Endometrium (tissue), 2 donors: ENCODE measurements around the gene PARP4.
A peak's percentile ranks its signal among the peaks of the same experiment; 100 is the strongest.
"Not testable (repeated sequence)": the region's sequence is repeated elsewhere in the genome, so short reads cannot be mapped to it uniquely, and the experiment has no call there.

Experiments
- FAIRE-seq: peaks from 2 replicates; lab custom pipeline; 2012; peaks lifted over from hg19 to GRCh38; lab: Jason Lieb, UNC
- donor health status: control.
- donor health status: control.

PARP4 gene

DNA sequence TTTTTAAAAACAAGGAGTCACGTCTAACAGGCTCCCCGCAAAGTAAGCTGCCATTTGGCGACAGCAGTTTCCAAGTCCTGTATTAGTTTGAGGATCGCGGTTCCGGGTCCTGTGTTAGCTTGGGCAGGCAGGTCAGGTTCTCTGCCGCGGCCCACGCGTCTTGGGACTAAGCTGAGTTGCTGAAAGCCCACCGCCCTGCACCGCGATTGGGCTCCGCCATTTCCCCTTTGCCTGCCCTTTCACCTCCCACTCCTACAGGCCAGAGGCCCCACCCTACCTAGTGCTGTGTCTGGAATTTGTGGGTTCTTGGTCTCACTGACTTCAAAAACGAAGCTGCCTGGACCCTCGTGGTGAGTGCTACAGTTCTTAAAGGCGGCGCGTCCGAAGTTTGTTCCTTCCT is 6.8 kb downstream of the PARP4 start:
- FAIRE-seq, result no peak

DNA sequence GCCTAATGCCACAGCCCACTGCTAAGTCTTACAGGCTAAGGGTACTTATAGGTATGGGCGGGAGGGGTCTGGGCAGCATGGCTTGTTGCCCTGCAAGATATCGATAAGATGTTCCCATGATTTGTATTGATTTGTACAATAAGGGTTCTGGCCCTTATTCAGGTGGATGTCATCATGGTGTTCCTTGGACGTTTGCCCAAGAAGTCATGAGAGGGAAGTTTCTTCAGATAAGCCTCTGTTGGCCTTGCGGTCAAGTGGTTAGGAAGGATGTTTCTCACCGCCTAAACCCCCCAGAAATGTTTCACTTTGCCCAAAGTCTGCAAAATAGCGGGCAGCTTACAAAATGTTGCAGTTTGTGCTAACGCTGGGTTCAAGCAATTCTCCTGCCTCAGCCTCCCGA is 7.3 kb downstream of the PARP4 start:
- FAIRE-seq, result no peak

DNA sequence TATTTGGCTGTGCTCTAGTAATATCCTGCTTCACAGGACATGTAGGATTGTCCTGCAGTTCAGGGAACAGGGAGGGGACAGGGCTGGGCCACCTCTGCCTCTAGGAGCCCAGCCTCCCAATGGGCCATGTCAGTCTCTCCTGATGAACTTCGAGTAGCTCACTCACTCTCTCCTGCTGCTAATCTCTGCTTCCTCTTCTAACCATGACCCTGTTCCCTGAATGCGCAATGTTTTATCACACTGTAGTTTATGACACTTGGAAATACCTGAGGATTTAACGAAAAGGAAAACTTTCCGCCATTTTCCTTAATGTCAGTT is 9.2 kb downstream of the PARP4 start:
- FAIRE-seq, result no peak

DNA sequence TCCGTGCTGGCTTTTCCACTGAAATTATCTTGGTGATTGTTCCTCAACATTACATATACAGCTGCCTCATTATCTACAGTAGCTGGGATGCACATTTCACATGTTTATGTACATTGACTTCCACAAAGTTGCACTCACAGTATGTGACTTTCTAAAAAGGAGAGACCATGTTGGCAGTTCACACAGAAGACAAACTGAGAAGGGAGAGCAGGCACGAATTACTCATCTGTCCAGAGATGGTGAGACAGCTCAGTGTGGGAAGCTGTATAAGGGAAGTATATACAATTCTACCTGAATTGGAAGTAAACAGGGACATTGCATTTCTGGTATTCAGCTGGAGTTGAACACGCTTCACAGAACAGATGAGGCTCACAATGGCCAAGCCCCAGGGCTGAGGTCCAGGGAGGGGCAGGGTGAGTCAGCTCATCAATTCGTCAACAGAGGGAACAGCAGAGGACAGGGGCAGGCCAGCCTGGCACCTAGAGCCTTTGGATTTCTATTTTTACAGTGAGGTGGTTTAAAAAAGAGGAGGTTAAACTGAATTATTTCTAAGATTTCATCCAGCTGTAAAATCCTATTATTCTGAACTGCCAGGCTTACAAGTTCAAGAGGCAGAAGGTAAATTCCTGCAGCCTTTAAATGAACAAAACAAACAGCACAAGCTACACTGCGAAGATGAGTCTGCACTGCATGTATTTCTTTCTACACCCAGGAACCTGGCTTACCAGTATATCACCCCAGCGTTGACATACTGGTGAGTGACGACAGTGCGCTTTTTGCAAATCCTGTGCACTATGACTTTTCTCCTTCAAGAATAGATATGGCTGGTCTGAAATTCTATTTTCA is 9.8 kb downstream of the PARP4 start:
- no peak for FAIRE-seq

DNA sequence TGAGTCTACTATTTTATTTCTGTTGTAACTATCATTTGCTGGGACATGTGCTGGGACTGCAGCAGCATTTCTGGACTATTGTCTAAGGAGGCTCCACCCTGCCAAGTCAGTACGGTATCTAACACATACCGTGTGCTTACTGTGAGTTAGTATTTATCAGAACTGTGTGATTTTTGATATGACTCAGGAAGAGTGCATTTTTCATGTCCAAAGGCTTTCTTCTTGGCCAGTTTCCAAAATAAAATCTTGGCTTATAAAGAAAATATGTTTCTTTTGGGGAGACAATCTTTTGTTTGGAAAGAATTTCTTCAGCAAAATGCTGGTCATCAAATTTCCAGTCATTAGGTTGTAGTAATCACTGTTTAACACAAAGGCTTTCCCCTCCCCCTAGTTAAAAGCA is 11.6 kb downstream of the PARP4 start:
- FAIRE-seq, result no peak

DNA sequence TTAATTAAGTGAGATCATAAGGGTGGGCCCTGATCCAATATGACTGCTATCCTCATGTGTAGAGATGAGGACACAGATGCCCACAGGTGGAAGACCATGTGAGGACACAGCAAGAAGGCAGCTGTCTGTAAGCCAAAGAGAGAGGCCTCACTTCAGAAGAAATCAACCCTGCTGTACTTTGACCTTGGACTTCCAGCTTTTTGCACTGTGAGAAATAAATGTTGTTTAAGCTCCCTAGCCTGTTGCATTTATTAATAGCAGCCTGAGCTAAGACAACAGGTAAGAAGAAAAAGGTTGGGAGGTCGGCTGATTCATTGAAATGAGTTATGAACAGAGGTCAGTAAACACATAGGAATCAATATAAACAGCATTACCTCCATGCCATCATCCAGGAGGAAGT is 14.8 kb downstream of the PARP4 start:
- no peak for FAIRE-seq

DNA sequence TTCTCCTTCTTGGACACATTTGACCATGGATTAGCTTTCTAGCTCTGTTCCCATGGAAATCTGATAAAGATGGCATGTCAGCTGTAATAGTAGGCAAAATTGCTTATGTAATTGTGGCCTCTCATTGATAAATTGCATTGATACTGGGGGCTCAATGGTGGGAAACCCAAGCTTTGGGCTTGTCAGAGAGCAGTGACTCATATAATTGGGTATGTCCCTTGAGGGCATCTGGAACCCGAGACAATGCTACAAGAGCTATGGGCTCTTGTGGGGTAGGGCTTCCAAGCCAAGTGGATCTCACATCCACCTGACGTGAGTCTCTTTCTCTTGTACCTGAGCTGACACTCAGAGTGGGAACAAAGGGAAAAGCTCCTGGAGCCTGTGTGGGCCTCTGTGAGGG is 16.3 kb downstream of the PARP4 start:
- not testable (repeated sequence) for FAIRE-seq

DNA sequence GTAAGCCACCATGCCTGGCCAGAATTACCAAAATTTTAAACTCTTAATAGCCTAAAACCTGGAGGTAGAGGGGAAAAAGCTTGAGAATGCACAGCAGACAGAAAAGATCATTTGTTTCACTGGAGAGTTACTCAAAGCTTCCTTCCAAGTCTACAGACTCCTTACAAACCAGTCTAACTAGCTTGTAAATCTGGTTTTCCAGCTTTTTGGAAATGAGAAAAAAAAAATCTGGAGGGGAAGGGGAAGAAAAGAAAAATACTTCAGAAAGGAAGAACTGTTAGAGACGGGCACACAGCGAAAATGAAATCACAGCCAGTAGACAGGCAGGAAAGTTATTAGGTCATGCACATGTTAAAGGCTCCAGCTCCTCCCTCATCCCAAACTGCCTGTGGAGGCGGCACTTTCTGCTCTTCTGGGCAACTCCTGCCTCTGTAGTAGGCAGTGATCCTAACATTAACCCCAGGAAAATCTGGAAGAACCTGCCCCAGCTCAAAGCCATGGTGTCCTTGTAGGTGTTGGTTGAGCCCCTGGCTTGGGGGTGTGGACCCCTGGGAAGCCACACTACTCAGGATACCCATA is 17.3 kb downstream of the PARP4 start:
- no peak for FAIRE-seq

DNA sequence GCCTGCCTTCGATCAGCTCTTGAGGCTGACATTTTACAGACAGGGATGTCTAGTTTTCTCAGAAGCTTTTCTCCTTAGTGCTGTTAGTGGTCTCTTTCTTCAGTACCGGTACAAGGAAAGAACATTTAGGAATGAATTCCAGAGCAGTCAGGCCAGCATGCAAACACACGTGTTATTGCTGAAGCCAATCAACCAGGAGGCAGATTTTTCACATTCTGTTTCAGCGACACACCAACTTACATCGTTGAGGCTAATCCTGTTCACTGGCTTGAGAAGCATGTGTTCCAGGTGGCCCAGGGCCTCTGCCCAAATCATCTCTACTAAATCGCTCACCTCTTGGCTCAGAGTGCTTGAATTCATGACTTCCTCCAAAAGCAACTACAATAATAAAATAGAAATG is 19.2 kb downstream of the PARP4 start:
- FAIRE-seq, result no peak

DNA sequence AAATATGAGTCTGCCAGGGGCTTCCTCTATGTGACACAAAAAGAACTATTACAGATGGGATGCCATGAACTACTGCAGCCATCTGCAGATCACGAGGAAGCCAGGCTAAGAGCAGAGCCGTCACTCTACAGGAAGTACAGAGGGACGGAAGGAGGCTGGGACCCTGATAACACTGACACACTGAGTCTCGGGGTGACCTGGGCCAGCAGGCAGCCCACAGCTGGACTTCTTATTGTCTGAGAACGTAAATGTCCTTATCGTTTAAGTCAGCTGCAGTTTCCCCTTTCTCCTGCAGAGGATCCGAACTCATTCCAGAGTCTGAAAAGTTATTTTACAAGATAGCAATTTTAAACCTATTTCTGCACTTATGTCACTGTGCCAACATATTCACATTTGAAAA is 20.7 kb downstream of the PARP4 start:
- no peak for FAIRE-seq

DNA sequence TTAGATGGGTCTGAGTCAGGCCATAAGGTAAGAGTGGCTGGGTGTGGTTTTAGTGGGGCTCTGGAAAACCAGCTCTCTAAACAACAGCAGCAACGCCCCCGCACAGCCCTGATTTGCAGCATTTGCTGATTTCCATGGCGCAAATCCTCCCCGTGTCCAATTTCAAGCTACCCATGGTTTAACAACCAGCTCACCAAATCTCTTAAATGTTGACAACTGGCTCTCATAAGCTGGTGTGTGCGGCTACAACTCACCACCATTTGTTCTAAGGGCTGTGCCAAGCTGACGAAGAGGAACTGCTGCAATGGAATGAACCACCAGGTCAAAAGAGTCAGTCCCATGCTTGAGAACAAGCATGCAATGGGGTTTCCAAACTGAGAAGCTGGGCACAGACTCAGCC is 22.9 kb downstream of the PARP4 start:
- no peak for FAIRE-seq

DNA sequence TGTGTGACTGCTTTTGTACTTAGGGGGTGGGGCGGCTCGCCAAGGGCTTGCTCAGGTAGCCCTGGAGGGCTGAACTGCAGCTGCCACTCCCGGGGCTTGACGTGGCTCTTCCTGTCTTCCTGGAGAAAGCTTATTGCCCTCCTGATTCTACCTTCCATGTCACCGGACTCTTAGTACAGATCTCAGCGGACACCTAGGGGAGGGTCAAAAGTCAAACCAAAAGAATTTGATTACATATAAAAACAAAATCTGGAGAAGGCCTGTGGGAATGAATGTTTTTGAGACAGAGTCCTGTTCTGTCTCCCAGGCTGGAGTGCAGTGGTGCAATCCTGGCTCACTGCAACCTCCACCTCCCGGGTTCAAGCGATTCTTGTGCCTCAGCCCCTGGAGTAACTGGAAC is 24.5 kb downstream of the PARP4 start:
- FAIRE-seq, result not testable (repeated sequence)

DNA sequence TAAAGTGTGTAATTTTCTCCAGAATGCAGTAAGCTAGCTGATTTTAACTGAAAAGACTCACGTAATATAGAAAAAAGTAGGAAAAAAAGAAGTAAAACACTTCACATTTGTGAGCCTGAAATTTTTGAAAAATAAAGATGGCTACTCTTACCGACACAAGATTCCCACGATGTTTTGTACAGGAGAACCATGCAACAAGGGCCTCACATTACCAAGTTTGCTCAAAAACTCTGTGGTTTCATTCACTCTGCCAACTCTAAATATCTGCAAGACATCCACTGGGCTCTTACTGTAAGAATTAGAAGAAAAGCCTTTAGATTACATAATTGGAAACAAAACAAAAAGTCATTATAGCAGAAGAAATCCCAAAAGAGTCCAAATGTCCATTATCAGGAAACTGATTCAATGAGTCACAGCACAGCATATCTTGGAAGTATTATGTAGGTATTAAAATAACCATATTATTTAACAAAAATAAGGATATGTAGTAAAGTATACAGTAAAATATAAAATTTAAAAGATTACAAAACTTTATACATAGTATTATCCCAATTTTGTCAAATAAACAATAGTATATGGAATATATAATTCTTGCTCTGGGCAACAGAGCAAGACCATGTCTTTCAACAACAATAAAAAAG is 26.4 kb downstream of the PARP4 start:
- not testable (repeated sequence) for FAIRE-seq

DNA sequence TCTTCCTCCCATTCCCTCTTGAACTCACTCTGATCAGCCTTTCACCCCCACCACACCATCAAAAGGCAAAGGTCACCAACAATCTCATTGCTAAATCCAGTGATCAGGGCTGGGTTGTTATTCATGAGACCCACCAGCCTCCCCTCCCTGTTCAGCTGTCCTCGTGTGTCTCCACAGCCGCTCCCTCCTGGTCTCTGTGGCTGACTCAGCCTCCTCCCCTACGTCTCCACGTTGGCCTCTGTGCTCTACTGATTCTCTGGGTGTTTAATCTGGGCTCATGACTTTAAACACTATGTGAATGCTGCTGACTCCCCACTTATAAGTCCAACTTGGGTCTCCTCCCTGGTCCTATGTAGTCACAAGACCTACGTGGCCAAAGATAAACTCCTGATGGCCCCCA is 38.9 kb downstream of the PARP4 start:
- no peak for FAIRE-seq

DNA sequence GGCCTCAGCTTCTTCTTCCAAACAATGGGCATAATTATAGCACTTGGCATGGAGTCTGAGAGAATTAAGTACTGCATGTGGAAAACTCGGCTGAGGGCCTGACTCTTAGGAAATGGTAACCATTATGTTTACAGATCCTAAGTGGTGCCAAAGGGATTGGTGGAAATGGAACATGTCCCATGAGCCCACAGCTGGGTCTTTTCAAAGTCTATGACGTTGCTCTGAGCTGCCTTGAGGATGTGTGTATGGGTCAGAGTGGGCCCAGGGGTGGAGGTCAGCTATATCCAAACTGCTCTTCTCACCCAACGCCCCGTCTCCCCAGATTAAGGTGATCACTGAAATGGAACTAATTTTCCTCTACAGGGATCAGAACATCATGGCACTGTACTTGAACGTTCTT is 40.4 kb downstream of the PARP4 start:
- not testable (repeated sequence) for FAIRE-seq

DNA sequence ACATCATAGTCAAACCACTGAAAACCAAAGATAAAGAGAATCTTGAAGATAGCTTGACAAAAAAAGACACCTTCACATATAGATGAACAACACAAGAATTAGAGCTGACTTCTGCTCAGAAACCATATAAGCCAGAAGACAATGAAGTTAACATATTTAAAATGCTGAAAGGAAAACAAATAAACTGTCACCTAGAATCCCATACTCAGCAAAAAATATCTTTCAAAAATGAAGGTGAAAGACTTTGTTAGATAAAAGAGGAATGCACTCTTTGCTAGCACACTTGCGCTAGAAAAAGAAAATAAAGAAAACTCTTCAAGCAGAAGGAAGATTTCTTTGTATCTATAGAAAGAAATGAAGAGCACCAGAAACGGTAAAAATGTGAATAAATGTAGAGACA is 49.5 kb downstream of the PARP4 start:
- no peak for FAIRE-seq

DNA sequence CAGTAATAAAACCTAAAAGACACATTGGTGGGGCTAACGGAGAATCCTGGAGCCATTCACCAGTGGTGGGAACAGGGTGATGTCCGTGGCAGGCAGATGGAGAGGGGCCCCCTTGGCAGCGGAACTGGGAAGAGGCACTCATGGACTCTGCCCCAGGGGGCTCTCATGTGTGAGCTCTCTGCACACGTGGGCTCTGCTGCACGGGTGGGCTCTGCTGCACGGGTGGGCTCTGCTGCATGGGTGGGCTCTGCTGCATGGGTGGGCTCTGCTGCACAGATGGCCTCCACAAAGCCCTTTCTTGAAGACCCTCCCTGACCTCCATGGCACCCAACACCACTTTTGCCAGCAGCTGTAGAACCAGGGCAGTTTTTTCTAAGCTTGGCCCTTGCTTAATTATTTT is 52.3 kb downstream of the PARP4 start:
- no peak for FAIRE-seq

DNA sequence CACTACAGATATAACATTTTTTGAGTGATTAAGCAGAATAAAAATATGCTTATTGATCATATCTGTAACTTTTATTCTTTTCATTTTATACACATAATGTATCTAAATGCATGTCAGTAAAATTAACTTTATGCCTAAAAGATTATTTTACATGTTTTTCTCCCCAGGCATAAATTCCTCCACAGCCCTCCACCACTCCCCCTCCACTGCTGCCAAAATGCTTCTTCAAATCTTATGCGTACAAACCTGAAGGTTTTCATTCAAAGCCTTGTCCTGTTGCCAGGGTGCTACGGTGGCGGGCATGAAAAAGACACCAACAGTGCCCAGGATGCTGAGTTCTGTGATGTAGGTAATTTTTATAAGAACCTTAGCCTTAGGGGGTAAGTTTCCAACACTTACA is 52.9 kb downstream of the PARP4 start:
- FAIRE-seq, result no peak

DNA sequence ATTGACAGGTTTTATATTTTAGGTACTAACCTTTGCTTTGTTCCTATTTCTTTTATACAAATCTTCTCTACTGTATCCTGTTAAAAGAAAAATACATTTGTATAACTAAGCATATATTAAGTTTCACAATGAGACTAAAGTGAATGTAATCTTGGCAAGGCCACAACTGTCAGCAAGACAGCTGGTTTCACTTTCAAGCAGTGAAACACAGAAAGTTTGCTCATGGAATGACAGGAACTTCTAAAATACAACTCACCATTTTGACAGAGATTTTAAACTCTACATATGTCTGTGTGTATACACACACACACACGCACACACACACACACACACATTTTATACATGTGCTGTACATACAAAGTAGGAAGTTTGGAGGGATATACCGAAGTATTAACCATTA is 53.3 kb downstream of the PARP4 start:
- no peak for FAIRE-seq

DNA sequence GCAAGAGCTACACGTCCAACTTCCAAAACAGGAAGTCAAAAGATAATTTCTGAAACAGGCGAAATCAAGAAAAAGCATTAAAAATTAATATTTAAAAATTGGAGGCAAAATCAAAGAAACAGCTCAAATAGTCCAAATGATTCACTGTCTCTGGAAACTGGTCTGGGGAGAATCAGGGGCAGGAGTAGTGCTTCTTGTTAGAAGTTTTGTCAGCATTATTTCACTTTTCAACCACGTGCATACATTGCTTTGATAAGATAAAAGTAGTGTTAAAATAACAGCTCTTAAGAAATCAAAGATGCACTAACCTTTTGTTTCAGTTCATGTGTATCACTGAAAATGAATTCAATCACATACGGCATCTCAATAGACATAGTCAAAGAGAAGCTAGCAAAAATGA is 53.8 kb downstream of the PARP4 start:
- no peak for FAIRE-seq

DNA sequence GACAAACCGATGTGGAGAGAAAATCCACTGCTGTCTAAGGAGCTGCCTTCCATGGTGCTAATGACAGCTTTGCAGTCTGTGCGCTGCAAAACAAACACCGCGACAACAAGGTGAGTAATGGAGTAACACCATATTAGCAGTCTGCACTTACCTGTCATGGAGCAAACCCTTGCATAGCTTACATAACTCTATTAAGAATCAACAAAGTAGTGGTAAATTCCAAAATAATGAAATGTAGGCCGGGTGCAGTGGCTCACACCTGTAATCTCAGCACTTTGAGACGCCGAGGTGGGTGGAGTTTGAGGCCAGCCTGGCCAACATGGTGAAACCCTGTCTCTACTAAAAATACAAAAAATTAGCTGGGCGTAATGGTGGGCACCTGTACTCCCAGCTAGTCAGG is 56.2 kb downstream of the PARP4 start:
- no peak for FAIRE-seq

DNA sequence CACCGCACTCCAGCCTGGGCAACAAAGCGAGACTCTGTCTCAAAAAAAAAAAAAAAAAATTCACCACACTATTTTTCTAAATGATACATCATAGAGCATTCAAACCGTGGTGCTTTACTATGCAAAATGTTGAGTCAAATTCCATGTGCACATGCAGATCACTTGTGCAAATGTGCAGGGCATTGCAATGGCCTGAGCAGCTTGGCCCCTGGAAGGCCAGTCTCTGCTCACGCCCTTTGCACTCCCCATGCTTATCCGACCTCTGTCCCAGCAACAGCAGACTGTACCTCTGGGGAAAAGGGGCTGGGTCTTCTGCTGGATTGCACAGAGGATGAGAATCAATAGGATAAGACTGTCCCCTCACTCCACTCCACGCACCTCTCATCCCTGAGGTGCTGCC is 58.5 kb downstream of the PARP4 start:
- no peak for FAIRE-seq

DNA sequence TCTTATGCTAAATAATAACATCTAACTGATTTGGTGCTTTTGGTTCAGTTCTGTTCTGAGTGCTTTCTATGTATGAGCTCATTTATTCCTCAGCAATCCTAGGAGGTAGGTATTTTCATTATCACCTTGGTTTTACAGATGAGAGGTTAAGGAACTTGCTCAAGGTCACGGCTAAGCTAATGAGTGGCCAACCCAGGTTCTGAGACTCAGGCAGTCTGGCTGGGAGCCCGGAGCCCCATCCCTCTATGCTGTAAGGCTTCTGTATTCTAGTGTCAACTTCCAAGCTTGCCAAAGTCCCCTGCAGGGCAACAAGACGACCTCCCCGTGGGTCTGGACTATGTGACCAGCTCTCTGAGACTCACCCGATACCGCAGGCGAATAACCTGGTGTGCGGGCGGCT is 60.5 kb downstream of the PARP4 start:
- no peak for FAIRE-seq

DNA sequence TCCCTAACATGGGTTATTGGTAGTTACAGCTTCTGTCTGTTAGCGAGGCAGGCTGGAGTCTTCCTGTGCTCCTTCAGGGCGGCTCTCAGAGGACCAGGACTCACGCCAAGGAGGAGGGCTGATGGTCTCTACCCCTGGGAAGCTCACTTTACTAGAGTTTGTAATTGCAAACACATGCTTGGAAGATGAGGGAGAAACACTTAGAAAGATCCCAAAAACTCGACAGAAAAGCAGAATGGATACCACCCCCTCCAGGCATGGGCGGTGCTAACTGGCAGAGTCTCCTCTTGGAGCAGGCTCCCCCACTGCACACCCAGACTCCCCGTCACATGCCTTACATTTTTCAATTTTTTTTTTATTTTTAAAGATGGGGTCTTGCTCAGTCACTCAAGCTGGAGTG is 62.0 kb downstream of the PARP4 start:
- FAIRE-seq, result peak; percentile 87
